HG03575 (cell line): Measurements from ENCODE around the gene DHFR2.
"Not testable (repeated sequence)": the region's sequence is repeated elsewhere in the genome, so short reads cannot be mapped to it uniquely, and the experiment has no call there.

Experiments used
- ATAC-seq: cut with Tn5 transposase; IDR thresholded peaks from one replicate; pipeline ENCODE4 v1.9.1; 2021; ENCODE audit not compliant: unreplicated experiment, insufficient number of reproducible peaks, low FRiP score; ENCODE audit errors: extremely low read depth

DHFR2 gene

DNA sequence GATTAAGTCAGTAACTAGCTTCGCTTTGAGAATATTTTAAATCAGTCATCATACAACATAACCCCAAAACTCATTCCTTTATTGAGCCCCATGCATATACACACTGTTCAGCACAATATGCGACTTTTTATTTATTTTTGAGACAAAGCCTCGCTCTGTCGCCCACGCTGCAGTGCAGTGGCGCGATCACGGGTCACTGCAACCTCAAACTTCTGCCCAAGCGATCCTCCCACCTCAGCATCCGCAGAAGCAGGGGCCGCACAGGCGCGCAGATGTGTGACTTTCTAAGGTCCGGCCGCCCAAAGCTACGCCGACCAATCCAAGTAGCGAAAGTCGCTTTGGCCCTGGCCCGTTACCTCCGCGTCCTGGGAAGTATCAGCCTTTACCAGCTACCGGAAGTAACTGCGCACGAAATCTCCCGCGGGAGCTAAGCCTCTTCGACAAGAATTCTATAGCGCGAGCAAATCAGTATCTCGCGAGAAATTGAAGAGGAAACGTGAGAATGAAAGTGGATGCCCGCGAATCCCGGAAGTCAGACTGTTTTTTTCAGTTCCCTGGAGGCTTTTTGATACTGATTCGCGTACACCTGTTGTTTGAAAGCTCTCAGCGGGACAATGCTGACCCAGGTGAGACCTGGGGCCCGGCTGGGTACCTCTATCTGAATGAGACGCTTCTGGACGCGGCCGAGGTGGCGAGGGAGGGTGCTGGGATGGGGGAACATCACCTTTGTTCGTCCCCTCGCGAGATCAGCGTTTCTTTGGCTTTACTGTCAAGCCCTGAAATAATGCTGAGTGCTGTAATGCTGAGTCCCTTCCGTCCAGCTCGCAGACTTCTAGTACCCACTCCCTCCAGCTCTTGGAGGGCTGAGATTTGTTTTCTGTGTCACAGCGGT, at the start of gene DHFR2, which contains the start of gene NSUN3:
DHFR2 (minus strand) TSS at position 404 of the 892 bp plus-strand sequence. CDS start 1,405 bp downstream, outside the sequence.
NSUN3 (plus strand) TSS at position 549 of the 892 bp plus-strand sequence; CDS start at position 615, 66 bp downstream.
- ATAC-seq: peak; percentile 86

DNA sequence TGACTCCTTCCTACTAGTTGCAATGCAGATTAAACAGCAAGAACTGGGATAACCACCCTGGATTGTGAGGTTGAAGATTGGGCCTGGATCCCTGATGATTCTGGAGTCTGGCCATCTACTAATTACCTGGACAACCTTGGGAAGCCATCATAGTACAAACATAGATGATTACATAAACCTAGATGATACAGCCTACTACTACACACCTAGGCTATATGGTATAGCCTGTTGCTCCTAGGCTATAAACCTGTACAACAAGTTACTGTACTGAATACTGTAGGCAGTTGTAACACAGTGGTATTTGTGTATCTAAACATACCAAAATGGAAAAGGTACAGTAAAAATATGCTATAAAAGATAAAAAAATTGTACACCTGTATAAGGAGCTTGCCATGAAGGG, 48.1 kb upstream of the DHFR2 start:
- ATAC-seq: no peak

DNA sequence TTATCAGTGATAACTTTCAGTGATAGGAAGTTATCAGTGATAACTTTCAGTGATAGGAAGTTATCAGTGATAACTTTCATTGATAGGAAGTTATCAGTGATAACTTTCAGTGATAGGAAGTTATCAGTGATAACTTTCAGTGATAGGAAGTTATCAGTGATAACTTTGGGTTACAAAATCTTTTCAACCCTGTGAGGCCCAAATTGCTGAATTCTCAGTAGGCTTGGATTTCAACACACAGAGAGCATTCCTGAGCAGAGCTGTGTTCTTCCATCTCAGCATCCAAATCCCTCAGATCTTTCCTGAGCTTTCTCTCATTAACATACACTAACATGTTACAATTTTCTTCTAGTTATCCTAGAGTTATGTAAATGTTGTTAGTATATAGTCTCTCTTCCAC, 47.5 kb upstream of the DHFR2 start:
- ATAC-seq: not testable (repeated sequence)

DNA sequence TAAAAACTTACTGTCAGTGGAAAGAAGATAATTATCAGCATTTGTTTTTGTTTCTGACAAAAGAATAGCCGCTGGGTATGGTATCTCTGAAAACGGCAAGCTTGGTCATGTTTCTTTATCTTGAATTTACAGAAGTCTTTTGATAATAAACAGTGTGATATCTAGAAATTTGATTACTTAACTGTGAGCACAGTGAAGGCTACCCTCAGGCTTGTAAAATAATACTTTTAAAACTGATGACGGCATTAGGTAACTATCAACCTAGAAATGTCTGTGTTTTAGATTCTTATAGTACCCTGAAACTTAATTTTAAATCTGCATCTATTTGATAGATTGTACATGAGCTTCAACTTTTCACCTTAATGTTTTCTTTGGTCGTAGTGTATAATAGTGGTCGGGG, 43.6 kb upstream of the DHFR2 start:
- ATAC-seq: no peak

DNA sequence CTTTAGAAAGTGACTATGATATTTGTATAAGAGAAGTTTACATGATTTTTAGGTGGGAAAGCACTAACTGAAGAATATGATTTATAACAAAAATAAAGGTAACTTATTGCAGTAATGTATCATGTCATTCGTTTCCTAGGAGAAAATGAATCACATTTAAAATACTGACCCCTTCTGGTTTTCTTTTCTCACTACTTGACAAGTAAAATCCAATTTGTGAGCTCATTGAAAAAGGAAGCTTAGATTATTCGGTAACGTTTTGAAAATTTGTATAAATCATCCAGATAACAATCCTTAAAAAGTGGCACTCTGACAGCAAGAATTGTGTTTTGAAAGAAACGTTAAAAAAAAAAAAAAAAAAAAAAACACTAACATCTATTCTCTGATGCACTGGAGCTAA, 39.1 kb upstream of the DHFR2 start:
- no peak for ATAC-seq

DNA sequence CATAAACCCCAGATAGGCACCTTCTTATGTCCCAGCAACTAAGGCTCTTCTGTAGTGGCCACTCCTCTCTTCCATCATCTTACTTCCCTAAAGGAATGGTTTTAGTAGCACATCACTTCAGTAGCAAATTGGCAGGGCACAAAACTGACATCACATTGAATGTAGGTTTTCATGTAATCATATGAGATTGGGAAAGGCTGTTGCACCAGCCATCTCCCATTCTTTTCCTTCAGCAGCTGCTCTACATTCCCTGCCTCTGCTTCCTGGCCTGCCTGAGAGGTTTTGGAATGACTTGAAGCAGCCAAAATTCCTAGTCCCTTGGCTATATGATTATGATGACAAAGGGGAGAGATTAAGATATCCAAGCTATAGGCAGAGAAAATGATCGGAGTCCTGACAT, 36.6 kb upstream of the DHFR2 start:
- no peak for ATAC-seq

DNA sequence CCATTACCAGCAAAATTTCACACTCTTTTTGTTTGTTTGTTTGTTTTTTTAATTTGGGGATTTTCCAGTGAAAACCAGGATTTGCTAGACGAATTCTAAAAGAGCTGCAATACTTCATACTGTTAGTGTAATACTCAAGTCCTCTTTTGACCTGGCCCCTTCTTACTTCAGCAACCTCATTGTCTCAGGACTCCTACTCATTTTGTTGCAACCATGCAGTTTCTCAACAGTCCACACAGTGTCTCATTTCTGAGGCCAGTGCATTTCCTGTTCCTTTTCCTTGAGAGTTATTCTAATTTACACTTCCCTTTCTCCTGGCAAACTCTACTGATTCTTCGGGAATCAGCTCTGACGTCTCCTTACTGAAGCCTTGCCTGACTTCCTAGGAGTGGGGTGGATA, 35.7 kb upstream of the DHFR2 start:
- no peak for ATAC-seq

DNA sequence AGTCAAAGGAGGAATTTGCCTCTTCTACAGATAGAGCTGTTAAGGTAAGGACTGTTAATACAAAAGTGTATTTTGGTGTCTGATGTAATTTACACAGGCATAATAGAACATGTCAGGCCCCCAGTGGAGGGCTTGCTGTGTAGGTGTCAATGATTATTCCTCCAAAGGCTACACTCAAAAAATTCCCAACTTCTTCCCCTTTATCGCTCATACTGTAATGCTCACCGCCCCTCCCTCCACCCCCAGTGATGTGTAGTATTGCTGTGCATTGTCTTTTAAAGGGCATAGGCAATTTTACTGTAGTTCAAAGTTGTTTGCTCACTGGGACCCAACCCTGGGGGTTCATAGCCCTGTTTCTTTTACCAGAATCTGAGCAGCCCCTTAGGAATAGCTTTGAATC, 32.4 kb upstream of the DHFR2 start:
- ATAC-seq: no peak

DNA sequence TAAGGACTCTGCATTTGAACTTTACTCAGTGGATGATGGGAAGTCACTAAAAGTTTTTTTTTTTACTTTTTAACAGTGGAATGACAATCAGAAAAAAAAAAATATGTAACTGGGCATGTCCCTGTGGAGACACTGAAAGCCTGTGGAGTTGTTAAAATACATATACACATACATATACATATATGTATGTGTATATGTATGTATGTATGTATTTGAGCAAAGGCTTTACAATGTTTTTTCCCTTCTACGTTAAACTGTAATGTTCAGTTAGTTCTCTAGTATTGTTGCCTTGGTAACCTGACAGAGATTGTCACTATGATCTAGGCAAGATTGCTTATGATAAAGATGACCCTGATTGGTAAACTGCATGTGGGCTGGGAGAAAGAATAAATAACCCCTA, 30.4 kb upstream of the DHFR2 start:
- no peak for ATAC-seq

DNA sequence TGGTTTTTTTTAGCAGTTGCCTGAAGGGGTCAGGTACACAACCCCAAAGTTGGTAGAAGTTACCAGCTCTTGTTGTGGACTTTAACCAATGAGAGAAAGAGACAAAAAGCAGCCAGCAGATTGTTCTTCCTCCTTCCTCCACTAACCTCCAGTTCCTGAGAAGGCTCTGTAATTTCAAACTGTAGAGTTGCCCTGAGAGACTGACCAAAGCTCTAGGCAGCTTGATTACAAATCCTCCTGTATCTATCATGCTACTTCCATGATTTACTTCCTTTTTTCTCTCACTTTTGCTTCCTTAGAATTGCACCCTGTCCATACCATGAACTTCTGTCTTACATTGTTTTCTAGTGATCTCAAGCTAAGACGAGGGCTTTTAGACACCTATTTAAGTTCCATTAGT, 29.4 kb upstream of the DHFR2 start:
- ATAC-seq: no peak

DNA sequence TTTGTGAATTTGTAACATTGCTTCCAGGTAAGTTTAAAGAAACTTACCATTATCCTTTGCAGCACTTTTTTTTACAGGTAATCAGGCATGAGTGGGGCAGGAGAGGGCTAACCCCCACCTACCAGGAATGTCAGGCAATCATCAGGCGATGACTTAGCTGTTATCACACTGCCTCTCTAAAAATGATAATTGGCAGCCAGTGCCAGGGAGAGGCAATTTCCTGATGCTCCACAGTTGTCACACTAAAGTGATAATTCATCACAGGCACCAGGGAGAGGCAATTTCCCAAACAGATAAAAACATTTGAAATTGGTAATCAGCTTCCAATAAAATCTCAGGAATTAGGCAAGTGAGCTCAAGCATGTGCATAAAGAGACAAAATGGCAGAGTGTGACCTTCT, 26.4 kb upstream of the DHFR2 start:
- no peak for ATAC-seq

DNA sequence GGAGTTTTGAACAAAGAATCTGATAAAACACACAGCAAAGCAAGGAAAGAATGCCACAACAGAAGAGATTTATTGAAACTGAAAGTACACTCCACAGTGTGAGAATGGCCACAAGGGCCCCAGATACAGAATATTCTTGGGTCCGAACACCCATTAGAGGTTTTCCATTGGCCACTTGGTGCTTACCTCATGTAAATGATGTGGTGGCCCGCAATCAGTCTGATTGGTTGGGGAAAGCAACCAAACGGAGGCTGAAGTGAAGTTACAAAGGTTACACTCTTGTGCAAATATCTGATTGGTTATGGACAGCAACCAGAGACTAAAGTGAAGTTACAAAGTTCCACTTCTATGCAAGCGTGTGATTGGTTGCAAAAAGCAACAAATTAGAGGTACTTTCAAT, 20.5 kb upstream of the DHFR2 start:
- ATAC-seq: peak; percentile 59

DNA sequence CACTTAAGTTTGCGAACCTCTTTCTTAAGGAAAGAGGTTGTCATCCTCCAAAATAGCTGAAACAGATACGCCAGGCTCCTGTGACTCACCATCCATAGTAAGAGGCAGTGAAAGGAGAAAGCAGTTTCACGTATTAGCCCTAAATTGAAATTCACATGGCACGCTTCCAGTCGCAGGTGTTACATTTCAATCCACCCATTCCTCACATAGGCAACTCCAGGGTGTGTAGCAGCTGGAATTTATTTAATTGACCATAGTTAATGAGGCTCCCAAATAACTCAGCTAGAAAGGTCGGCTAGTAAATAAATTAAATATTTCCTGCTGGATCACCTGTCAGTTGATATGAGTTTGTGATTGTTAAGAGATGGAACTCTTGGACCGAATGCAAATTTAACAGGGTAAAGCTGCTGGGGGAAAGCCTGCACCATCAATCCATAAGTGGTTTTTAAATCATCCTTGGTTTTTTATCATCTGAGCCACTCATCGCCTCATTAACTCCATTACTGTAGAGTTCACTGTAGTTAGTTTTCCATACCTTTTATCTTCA, 19.7 kb upstream of the DHFR2 start:
- no peak for ATAC-seq

DNA sequence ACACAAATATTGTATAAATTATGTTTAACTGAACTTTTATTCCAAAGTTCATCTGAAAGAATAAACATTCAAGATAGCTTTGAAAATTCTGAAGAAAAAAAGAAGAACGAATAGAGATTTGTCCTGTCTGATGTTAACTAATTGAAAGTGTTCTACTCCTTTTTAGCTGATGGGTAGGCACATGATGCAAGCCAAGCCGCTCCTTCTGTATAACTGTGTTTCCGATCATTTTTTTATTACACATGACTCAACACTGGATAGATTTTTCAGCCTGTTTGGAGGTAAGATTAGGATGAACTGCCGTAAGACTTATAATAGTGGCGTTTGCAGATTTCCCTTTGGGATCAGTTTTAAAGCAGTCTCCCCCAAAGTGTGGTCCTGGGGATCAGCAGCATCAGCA, 19.2 kb upstream of the DHFR2 start:
- no peak for ATAC-seq

DNA sequence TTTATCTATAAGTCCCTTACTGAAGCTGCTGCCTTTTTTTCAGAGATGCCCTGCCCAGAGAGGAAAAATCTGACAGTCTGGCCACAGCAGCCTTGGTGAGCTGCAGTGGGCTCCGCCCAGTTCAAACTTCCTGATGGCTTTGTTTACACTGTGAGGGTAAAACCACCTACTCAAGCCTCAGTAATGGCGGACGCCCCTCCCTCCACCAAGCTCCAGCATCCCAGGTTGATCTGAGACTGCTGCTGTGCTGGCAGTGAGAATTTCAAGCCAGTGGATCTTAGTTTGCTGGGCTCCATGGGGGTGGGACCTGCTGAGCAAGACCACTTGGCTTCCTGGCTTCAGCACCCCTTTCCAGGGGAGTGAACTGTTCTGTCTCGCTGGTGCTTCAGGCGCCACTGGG, 17.8 kb upstream of the DHFR2 start:
- not testable (repeated sequence) for ATAC-seq

DNA sequence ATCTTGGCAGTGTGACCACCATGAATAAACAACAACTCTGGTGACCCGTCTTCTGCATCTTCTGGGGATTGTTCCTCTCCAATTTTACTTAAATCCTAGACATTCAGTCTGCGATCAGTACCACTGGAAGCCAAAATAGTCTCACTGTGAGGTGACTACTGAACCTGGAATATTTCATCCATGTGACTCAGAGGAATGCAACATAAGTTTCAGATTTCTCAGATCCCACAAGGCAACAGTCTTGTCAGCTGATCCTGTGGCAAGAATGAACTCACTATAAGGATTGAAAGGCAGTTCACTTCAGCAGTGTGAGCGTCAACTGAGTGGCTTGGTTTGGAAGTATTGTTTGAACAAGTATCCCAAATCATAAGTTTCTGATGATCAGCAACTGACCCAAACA, 13.3 kb upstream of the DHFR2 start:
- no peak for ATAC-seq

DNA sequence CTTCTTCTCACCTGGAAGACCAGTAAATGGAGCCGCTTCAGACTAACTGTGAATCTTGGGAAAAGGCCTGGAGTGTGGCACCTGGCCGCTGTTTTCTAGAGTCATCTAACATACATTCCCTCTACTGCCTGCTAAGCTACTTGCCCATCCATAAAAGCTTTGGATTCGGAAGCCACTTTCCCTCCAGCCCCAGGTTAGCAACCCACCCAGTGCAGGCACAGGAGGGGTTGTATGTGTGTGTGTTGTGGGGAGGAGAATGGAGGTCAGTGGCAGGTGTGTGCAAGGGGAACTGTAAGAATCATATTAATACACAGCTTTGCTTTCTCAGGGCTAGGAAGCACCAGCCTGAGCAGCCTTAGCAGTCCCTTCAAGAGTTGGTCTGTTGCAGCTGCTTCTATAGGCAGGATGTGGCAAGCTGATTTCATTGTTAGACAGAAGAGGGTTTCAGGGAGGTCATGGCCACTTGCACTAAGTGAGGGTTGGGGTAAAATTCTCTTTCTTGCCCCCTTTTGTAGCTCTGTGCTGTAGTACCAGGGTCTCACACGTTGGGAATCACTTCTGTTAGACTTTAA, 9.1 kb upstream of the DHFR2 start:
- peak; percentile 68 for ATAC-seq

DNA sequence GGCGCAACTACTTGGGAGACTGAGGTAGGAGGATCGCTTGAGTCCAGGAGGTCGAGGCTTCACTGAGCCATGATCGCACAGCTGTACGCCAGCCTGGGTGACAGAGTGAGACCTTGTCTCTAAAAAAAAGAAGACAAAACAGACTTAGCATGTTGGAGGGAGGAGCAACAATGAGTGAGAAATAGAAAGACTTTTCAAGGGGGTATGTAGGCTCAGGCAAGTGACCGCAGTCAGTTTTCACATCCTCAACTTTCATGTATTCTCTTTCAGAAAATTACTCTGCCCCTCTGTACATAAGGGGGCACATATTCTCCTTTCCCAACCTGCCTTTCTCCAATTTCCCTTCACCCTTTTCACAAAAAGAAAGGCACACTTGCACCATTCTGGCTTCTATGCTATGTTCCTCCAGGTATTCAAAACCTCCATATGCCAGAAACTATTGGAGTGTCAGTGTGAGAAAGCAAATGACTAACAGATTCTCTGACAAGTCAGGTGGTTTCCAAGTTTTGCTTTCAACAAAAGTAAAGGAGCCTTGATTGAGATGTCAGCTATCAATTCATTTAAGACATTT, 7.7 kb upstream of the DHFR2 start:
- ATAC-seq: peak; percentile 37

DNA sequence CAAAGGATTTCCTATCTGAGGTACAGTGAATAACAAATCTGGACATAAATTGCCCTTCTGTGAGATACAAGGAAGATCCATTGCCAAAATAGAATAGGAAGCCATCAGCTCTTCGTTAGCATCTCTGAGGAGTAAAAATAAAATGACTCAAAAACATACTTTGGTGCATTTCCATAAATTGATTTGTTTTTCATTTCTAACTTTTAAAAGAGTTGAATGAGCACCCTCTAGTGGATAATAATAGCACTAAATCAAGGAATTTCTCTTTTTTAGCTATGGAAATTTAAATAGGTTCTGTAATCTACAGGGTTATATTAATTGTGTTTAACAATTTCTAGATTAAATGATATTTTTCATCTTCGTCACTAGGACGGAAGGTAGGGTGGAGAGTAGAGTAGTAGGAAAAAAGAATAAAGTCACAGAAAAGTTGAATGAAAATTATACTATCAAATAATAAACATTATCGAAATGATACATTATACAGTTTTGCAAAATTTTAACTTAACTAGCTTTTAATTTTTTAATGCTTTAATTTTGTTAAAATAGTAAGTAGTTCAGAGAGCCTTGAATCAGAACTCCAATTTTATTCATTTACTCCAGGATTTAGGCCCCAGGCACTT, 6.6 kb upstream of the DHFR2 start:
- ATAC-seq: no peak
